Activated T-helper 1 cell treated with Interleukin-2 at 50 U/mL for 16 hours (primary cell): ENCODE data around the gene MUC2.

ENCODE experiments used
- DNase-seq: peaks from one replicate; pipeline ENCODE4 v3.0.0-alpha.2; 2020; ENCODE audit warnings: low read depth

The MUC2 gene

GRCh38 chr11:1072116-1072820, 2.4 kb upstream of the MUC2 start:
- no peak for DNase-seq

- DNase-seq = no peak
Observed at GRCh38 chr11:1072821-1073231, 1.8 kb upstream of the MUC2 start.

GRCh38 chr11:1073261-1073724, 1.4 kb upstream of the MUC2 start:
- no peak for DNase-seq

DNA sequence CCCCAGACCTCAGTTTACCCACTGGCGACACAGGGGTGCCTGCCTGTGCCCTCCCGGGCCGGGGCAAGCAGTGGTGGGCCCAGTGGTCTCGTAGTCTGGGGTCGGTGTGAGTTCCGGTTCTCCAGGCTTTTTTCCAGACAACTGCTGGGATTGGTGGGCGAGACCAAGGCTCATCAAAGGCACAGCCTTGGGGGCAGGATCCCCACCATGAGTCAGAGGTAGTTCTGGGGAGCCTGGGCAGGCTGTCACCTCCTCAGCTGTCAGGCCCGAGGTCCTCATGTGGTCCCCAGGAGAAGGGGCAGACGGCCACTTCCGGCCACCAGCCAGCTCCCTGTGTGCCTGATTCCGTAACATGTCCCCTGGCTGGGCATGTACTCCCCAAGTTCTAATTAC, 827 bp upstream of the MUC2 start:
- DNase-seq = no peak

DNA sequence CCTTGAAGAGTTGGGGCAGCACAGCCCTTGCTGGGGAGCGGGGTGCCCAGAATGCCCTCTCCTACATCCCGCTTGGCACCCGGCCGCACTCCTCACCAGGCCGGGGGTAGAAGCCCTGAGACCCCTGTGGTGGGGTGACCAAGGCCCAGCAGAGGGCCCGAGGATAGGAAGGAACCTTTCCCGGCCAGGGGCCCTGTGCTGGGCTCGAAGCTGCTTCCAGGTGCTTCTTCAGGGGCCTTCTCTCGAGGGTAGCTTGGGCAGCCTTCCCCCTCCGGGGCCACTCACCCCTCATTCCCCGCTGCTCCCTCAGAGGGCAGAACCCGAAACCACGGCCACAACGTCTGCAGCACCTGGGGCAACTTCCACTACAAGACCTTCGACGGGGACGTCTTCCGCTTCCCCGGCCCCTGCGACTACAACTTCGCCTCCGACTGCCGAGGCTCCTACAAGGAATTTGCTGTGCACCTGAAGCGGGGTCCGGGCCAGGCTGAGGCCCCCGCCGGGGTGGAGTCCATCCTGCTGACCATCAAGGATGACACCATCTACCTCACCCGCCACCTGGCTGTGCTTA, 752 bp downstream of the MUC2 start:
- no peak for DNase-seq

GRCh38 chr11:1076061-1076665, 1.5 kb downstream of the MUC2 start:
- no peak for DNase-seq

GRCh38 chr11:1077033-1077416, 2.4 kb downstream of the MUC2 start:
- no peak for DNase-seq

DNA sequence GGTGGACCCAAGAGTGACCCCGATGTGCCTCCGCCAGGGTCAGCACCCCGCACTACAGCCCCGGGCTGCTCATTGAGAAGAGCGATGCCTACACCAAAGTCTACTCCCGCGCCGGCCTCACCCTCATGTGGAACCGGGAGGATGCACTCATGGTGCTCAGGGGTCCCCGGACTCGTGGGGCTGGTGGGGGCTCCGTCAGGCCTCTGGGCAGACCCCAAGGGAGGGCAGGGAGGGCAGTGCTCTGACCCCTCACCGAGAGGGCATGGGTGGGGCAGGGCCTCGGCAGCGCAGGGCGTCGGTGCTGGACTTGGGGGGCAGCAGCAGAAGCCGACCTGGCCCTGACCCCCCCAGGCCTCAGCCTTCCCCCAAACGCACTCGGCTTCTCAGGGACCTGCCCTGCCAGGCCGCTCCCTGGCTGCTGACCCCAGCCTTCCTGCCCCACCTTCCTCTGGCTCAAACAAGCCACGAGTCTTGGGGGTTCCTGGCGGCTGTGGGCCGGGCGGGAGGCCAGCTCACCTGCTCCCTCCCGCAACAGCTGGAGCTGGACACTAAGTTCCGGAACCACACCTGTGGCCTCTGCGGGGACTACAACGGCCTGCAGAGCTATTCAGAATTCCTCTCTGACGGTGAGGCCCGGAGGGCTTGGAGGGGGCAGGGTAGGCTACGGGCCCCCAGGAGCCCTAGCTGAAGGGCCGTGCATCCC, 2.9 kb downstream of the MUC2 start:
- DNase-seq = no peak

DNA sequence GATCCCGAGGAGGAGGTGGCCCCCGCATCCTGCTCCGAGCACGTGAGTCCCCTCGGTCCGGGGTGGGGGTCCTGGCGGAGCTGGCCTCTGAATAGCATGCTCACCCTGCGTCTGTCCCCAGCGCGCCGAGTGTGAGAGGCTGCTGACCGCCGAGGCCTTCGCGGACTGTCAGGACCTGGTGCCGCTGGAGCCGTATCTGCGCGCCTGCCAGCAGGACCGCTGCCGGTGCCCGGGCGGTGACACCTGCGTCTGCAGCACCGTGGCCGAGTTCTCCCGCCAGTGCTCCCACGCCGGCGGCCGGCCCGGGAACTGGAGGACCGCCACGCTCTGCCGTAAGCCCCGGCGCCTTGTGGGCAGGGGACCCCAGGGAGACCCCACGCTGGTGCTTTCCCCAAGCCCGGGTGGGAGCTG, 3.5 kb downstream of the MUC2 start:
- no peak for DNase-seq

GRCh38 chr11:1081601-1082311, 7.1 kb downstream of the MUC2 start:
- DNase-seq = no peak

DNA sequence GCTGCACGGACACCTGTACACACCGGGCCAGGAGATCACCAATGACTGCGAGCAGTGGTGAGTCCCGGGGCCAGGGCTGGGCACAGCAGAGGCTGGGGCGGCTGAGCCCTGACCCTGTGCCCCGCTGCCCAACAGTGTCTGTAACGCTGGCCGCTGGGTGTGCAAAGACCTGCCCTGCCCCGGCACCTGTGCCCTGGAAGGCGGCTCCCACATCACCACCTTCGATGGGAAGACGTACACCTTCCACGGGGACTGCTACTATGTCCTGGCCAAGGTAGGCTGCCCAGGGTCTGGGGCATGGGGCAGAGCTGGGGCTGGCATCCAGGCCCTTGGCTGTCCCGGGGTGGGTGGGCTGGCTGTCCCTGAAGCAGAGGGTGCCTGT, 7.7 kb downstream of the MUC2 start:
- no peak for DNase-seq

DNA sequence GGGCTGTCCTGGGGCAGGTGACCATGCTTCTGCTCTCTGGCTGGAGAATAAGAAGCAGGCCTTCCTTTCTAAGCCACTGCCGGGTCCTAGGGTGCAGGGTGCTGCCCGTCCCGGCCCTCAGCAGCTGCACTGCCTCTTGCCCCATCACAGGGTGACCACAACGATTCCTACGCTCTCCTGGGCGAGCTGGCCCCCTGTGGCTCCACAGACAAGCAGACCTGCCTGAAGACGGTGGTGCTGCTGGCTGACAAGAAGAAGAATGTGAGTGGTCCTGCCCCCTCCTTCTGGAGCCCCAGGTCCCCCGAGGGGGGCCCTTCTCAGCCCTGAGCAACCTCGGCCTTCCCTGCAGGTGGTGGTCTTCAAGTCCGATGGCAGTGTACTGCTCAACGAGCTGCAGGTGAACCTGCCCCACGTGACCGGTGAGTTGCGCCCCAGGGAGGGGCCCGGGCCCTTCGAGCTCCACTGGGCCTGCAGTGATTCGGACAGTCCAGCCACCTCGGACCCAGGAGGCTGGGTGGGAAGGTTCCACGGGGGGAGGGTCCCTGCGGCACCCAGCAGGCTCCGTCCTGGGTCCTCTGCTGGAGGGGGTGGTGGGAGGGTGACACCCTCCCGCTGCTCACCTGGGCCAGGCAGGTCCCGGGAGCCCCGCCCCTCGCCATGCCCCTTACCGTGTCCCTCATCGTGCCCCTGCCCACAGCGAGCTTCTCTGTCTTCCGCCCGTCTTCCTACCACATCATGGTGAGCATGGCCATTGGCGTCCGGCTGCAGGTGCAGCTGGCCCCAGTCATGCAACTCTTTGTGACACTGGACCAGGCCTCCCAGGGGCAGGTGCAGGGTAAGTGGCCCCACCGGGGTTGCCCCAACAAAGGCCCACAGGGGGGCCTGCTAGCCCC, 8.3 kb downstream of the MUC2 start:
- no peak for DNase-seq

DNA sequence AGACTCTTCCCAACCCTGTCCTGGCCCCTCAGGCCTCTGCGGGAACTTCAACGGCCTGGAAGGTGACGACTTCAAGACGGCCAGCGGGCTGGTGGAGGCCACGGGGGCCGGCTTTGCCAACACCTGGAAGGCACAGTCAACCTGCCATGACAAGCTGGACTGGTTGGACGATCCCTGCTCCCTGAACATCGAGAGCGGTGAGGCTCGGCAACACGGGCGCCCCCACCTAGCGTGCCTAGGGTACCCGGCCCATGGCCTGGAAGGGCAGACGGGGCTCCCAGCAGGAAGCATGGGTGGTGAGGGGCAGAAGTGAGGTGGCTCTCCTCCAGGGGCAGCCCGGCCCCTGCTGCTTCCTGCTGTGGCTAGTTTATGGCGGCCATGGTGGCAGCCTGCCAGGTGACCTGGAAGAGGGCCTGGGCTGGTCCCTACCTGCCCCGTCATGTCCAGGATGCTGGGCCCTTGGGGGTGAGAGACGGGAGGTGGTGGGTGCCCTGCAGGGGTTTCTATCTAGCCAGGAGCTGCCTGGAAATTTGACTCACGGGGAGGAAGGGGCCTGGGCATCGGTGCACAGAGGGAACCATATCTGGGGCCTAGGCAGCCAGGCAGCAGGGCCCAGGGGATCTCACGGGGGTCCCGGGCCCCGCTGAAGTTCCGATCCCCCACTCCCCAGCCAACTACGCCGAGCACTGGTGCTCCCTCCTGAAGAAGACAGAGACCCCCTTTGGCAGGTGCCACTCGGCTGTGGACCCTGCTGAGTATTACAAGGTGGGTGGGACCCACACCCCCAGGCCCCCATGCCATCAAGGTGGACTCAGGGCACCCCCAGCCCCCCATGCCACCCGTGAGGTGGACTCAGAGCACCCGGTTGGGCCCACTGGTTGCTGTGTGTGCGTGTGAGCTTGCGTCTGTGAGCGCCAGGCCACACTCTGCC, 9.2 kb downstream of the MUC2 start:
- no peak for DNase-seq

DNA sequence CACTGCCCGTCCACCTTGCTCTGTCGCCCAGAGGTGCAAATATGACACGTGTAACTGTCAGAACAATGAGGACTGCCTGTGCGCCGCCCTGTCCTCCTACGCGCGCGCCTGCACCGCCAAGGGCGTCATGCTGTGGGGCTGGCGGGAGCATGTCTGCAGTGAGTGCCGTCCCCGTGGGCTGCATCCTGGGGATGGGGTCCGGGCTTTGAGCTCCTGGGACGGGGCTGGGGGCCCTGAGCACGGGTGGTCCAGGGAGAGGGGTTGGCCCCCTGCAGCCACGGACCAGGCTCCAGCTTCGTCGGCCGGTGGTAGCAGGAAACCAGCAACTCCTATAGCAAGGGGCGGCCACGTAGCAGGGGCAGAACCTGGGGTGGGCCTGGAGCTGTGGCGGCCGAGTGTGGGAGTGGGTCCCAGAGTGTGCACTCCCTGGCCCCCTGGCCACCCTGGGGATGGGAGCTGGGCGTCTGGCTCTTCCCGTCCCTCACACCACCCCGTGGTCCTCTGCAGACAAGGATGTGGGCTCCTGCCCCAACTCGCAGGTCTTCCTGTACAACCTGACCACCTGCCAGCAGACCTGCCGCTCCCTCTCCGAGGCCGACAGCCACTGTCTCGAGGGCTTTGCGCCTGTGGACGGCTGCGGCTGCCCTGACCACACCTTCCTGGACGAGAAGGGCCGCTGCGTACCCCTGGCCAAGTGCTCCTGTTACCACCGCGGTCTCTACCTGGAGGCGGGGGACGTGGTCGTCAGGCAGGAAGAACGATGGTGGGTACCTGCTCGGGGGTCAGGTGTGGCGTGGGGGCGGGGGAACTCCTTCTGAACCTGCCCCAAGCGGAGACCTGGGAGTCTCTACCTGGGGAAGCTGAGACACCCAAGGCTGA, 10.1 kb downstream of the MUC2 start:
- no peak for DNase-seq

DNA sequence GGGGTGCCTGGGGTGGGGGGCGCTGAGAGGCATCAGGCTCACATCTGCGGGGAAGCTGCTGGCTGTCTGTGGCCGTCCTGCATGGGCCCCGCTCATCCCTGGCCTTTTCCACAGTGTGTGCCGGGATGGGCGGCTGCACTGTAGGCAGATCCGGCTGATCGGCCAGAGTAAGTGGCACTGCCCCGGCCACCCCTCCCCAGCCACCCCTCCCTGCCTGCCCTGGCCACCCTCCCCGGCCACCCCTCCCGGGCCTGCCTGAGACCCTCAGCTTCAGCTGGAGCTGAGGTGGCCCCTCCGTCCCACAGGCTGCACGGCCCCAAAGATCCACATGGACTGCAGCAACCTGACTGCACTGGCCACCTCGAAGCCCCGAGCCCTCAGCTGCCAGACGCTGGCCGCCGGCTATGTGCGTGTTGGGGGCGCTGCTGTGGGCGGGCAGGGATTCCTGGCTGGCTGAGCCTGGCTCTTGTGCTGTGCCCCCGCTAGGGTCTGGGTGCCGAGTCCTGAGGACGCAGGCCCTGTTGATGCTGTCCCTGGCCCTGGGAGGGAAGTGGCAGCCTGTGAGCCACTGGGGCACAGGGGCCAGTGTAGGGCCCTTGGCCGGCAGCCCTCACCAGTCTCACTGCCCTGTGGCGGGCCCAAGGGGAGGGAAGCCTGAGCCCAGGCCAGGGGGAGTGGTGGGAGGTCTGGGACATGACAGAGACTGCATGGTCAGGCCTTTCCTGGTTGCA, 10.9 kb downstream of the MUC2 start:
- no peak for DNase-seq

DNA sequence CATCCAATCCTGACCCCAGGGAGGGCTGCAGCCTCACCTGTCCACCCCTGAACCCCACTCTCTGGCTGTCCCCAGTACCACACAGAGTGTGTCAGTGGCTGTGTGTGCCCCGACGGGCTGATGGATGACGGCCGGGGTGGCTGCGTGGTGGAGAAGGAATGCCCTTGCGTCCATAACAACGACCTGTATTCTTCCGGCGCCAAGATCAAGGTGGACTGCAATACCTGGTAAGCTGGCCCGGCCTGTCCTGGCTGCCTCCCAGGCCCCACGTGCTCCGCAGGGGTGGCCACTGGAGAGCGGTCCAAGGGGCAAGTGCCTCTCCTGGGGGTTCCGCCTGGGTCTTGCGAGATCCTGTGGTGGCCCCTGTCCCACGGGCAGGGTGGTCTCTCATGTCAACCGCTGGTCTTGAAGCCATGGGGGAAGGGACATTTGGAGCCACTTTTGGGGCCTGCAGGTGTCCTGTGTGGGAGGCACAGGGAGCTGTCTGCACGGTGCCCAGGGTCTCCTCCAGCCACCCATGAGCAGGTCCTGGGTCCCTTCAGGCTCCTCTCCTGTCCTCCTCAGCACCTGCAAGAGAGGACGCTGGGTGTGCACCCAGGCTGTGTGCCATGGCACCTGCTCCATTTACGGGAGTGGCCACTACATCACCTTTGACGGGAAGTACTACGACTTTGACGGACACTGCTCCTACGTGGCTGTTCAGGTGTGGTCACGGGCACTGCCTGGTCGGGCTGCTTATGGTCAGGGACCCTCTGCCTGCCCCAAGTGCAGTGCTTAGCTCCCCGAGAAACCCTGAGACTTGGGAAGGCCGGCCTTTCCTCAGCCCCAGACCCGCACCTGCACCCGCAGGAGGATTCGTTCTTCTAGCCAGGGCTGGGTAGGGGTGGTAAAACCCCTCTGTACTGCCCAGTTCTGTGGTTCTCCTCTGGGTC, 11.8 kb downstream of the MUC2 start:
- no peak for DNase-seq

GRCh38 chr11:1087279-1087960, 12.7 kb downstream of the MUC2 start:
- DNase-seq = no peak
